WTC11 (cell line): Measurements from ENCODE around the gene TCF7.

ENCODE experiments used
- GABPB1 ChIP-seq: sonication (generic); formaldehyde crosslinking; IDR thresholded peaks from 2 replicates; pipeline ENCODE4 v1.8.1; 2023; ENCODE audit warnings: mild to moderate bottlenecking, missing genetic modification reagents
- JUN ChIP-seq: sonication (generic); formaldehyde crosslinking; IDR thresholded peaks from 2 replicates; pipeline ENCODE4 v1.8.0; 2023; ENCODE audit warnings: mild to moderate bottlenecking, missing genetic modification reagents
- NR3C1 ChIP-seq: sonication (generic); formaldehyde crosslinking; conservative IDR thresholded peaks from 2 replicates; pipeline ENCODE4 v1.8.1; 2023; ENCODE audit warnings: low read depth, mild to moderate bottlenecking, missing genetic modification reagents
- RELA ChIP-seq: sonication (generic); formaldehyde crosslinking; IDR thresholded peaks from 2 replicates; pipeline ENCODE4 v1.8.1; 2022; ENCODE audit warnings: missing genetic modification reagents, mild to moderate bottlenecking, borderline replicate concordance
- SP1 ChIP-seq: sonication (generic); formaldehyde crosslinking; conservative IDR thresholded peaks from 2 replicates; pipeline ENCODE4 v1.8.1; 2022; ENCODE audit warnings: missing genetic modification reagents
- ZNF423 ChIP-seq: fragments of 250-450 bp; sonication (Bioruptor Pico); IDR thresholded peaks from 2 replicates; pipeline ENCODE4 v2.1.2; 2022; ENCODE audit warnings: mild to moderate bottlenecking, moderate library complexity
- TF ChIP-seq, protein P1 (sequence below): sonication (generic); formaldehyde crosslinking; IDR thresholded peaks from 2 replicates; pipeline ENCODE4 v1.8.1; 2022; ENCODE audit warnings: low read depth, mild to moderate bottlenecking, moderate library complexity, missing genetic modification reagents, borderline replicate concordance
- TF ChIP-seq, protein P2 (sequence below): sonication (generic); formaldehyde crosslinking; IDR thresholded peaks from 2 replicates; pipeline ENCODE4 v1.8.0; 2022; ENCODE audit warnings: missing genetic modification reagents
- TF ChIP-seq, protein P3 (sequence below): fragments of 200-600 bp; IDR thresholded peaks from 2 replicates; pipeline ENCODE4 v1.8.0; 2022; ENCODE audit warnings: antibody characterized with exemption
- TF ChIP-seq, protein P4 (sequence below): sonication (generic); formaldehyde crosslinking; IDR thresholded peaks from 2 replicates; pipeline ENCODE4 v1.8.0; 2022; ENCODE audit warnings: mild to moderate bottlenecking, missing genetic modification reagents
- TF ChIP-seq, protein P5 (sequence below): sonication (generic); formaldehyde crosslinking; IDR thresholded peaks from 2 replicates; pipeline ENCODE4 v1.8.0; 2023; ENCODE audit warnings: missing genetic modification reagents, mild to moderate bottlenecking, borderline replicate concordance

DNA sequence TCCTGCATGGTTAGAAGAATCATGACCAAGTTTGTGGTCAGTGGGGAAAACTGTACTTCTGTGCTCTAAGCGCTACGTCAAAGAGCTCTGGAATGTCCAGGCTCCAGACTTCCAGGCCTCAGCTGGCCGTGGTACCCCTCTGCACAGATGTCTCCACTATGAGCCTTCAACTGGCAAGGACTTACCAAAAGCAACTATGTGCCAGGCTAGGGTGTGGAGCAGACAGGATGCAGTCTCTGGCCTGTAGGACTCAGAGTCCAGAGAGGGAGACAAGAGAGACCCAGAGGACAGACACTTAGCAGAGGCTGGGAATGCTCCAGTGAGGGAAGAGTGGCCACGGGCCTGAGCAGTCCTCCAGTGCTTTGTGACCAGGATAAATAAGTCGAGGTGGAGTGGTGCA is 31.0 kb upstream of the TCF7 start:
- TF ChIP-seq RELA (no peak), SP1 (CRISPR knock-in tag) (no peak), NR3C1 (CRISPR knock-in tag) (no peak), ZNF423 (CRISPR knock-in tag) (no peak), GABPB1 (CRISPR knock-in tag) (no peak), JUN (CRISPR knock-in tag) (no peak)
- TF ChIP-seq, protein P1, sequence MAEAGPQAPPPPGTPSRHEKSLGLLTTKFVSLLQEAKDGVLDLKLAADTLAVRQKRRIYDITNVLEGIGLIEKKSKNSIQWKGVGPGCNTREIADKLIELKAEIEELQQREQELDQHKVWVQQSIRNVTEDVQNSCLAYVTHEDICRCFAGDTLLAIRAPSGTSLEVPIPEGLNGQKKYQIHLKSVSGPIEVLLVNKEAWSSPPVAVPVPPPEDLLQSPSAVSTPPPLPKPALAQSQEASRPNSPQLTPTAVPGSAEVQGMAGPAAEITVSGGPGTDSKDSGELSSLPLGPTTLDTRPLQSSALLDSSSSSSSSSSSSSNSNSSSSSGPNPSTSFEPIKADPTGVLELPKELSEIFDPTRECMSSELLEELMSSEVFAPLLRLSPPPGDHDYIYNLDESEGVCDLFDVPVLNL = no peak
- TF ChIP-seq, protein P2, sequence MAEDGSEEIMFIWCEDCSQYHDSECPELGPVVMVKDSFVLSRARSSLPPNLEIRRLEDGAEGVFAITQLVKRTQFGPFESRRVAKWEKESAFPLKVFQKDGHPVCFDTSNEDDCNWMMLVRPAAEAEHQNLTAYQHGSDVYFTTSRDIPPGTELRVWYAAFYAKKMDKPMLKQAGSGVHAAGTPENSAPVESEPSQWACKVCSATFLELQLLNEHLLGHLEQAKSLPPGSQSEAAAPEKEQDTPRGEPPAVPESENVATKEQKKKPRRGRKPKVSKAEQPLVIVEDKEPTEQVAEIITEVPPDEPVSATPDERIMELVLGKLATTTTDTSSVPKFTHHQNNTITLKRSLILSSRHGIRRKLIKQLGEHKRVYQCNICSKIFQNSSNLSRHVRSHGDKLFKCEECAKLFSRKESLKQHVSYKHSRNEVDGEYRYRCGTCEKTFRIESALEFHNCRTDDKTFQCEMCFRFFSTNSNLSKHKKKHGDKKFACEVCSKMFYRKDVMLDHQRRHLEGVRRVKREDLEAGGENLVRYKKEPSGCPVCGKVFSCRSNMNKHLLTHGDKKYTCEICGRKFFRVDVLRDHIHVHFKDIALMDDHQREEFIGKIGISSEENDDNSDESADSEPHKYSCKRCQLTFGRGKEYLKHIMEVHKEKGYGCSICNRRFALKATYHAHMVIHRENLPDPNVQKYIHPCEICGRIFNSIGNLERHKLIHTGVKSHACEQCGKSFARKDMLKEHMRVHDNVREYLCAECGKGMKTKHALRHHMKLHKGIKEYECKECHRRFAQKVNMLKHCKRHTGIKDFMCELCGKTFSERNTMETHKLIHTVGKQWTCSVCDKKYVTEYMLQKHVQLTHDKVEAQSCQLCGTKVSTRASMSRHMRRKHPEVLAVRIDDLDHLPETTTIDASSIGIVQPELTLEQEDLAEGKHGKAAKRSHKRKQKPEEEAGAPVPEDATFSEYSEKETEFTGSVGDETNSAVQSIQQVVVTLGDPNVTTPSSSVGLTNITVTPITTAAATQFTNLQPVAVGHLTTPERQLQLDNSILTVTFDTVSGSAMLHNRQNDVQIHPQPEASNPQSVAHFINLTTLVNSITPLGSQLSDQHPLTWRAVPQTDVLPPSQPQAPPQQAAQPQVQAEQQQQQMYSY (CRISPR knock-in tag) = no peak
- TF ChIP-seq, protein P3, sequence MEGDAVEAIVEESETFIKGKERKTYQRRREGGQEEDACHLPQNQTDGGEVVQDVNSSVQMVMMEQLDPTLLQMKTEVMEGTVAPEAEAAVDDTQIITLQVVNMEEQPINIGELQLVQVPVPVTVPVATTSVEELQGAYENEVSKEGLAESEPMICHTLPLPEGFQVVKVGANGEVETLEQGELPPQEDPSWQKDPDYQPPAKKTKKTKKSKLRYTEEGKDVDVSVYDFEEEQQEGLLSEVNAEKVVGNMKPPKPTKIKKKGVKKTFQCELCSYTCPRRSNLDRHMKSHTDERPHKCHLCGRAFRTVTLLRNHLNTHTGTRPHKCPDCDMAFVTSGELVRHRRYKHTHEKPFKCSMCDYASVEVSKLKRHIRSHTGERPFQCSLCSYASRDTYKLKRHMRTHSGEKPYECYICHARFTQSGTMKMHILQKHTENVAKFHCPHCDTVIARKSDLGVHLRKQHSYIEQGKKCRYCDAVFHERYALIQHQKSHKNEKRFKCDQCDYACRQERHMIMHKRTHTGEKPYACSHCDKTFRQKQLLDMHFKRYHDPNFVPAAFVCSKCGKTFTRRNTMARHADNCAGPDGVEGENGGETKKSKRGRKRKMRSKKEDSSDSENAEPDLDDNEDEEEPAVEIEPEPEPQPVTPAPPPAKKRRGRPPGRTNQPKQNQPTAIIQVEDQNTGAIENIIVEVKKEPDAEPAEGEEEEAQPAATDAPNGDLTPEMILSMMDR = no peak
- TF ChIP-seq, protein P4, sequence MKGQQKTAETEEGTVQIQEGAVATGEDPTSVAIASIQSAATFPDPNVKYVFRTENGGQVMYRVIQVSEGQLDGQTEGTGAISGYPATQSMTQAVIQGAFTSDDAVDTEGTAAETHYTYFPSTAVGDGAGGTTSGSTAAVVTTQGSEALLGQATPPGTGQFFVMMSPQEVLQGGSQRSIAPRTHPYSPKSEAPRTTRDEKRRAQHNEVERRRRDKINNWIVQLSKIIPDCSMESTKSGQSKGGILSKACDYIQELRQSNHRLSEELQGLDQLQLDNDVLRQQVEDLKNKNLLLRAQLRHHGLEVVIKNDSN (CRISPR knock-in tag) = no peak
- TF ChIP-seq, protein P5, sequence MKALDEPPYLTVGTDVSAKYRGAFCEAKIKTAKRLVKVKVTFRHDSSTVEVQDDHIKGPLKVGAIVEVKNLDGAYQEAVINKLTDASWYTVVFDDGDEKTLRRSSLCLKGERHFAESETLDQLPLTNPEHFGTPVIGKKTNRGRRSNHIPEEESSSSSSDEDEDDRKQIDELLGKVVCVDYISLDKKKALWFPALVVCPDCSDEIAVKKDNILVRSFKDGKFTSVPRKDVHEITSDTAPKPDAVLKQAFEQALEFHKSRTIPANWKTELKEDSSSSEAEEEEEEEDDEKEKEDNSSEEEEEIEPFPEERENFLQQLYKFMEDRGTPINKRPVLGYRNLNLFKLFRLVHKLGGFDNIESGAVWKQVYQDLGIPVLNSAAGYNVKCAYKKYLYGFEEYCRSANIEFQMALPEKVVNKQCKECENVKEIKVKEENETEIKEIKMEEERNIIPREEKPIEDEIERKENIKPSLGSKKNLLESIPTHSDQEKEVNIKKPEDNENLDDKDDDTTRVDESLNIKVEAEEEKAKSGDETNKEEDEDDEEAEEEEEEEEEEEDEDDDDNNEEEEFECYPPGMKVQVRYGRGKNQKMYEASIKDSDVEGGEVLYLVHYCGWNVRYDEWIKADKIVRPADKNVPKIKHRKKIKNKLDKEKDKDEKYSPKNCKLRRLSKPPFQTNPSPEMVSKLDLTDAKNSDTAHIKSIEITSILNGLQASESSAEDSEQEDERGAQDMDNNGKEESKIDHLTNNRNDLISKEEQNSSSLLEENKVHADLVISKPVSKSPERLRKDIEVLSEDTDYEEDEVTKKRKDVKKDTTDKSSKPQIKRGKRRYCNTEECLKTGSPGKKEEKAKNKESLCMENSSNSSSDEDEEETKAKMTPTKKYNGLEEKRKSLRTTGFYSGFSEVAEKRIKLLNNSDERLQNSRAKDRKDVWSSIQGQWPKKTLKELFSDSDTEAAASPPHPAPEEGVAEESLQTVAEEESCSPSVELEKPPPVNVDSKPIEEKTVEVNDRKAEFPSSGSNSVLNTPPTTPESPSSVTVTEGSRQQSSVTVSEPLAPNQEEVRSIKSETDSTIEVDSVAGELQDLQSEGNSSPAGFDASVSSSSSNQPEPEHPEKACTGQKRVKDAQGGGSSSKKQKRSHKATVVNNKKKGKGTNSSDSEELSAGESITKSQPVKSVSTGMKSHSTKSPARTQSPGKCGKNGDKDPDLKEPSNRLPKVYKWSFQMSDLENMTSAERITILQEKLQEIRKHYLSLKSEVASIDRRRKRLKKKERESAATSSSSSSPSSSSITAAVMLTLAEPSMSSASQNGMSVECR (CRISPR knock-in tag) = no peak
